ENCODE measurements around the gene KANSL3. TPM values are rescaled to one million over a fixed set of nuclear protein-coding genes. Genes with fewer than 3 reads are reported as not detected.

Gene KANSL3
- polyA plus RNA-seq, 1 donor (not counting 4 experiments of a cell fraction or from before 2014, with no cell fraction given) = 11.4 TPM

- H3K4me2 ChIP-seq (ENCODE audit: control insufficient read depth, extremely low read depth, insufficient read depth, low read depth, low read length) = no peak overlapping the region
- no peak overlapping the region for H3K9ac ChIP-seq (ENCODE audit: control insufficient read depth, extremely low read depth, insufficient read depth, low read length)
- DNase-seq (ENCODE audit: low read depth, low spot score) (no peak), FAIRE-seq (no peak)
- no peak overlapping the region for H2AFZ ChIP-seq (ENCODE audit: control insufficient read depth, low read length)
- no peaks in the 10 kb centered on the region for H3K9me3 ChIP-seq (ENCODE audit: control insufficient read depth, low read depth, low read length)
- H3K4me3 ChIP-seq (ENCODE audit: control insufficient read depth in 2 of 3, extremely low read depth in 1 of 3, insufficient read depth in 2 of 3, low read depth in 1 of 3, low read length in 3 of 3) = no peak overlapping the region
- H3K27ac ChIP-seq (ENCODE audit: control insufficient read depth, insufficient read depth, low read length) = no peak overlapping the region
- H3K36me3 ChIP-seq (ENCODE audit: control insufficient read depth in 2 of 2, extremely low read depth in 1 of 2, insufficient read depth in 2 of 2, low read length in 2 of 2) = peaks cover 52 to 73% of the 10 kb centered on the region in 2 experiments
- TF ChIP-seq EZH2 (IDR thresholded peaks at IDR 0.05; ENCODE audit: low read length) = no peak
- TF ChIP-seq CTCF (optimal IDR thresholded peaks at IDR 0.05 in 1 of 3, IDR thresholded peaks at IDR 0.05 in 1 of 3, conservative IDR thresholded peaks at IDR 0.05 in 1 of 3; ENCODE audit: extremely low read depth in 1 of 3, insufficient read depth in 2 of 3, low read length in 3 of 3) = no peak
- dilution Hi-C loops (cut with MboI; ENCODE audit: extremely low pct_ligation_motif_present, low sequenced_read_pairs) = no loop called here
- H3K4me1 ChIP-seq (ENCODE audit: control insufficient read depth, extremely low read depth, insufficient read depth, low read length) = no peaks in the 10 kb centered on the region
- no peaks in the 10 kb centered on the region for H3K79me2 ChIP-seq (ENCODE audit: control insufficient read depth, insufficient read depth, low read length)
- H4K20me1 ChIP-seq (ENCODE audit: control insufficient read depth, extremely low read depth, insufficient read depth, low read length) = no peaks in the 10 kb centered on the region
- H3K9me1 ChIP-seq (ENCODE audit: control insufficient read depth, extremely low read depth, insufficient read depth, low read length) = no peaks in the 10 kb centered on the region
- no peaks in the 10 kb centered on the region for H3K27me3 ChIP-seq (ENCODE audit: control insufficient read depth, extremely low read depth, insufficient read depth, low read length)
Observed at GRCh38 chr2:96608469-96609455, 29.4 kb downstream of the KANSL3 start.

GRCh38 chr2:96604104-96604503 lies 34.0 kb downstream of the KANSL3 start:
- Histone ChIP-seq H4K20me1 (ENCODE audit: control insufficient read depth, extremely low read depth, insufficient read depth, low read length) (no peaks in the 10 kb centered on the region), H3K9ac (ENCODE audit: control insufficient read depth, extremely low read depth, insufficient read depth, low read length) (no peak overlapping the region), H3K9me3 (ENCODE audit: control insufficient read depth, low read depth, low read length) (no peaks in the 10 kb centered on the region), H2AFZ (ENCODE audit: control insufficient read depth, low read length) (no peak overlapping the region), H3K79me2 (ENCODE audit: control insufficient read depth, insufficient read depth, low read length) (no peaks in the 10 kb centered on the region), H3K36me3 (ENCODE audit: control insufficient read depth in 2 of 2, extremely low read depth in 1 of 2, insufficient read depth in 2 of 2, low read length in 2 of 2) (peaks cover 53 to 57% of the 10 kb centered on the region in 2 experiments), H3K4me3 (ENCODE audit: control insufficient read depth in 2 of 3, extremely low read depth in 1 of 3, insufficient read depth in 2 of 3, low read depth in 1 of 3, low read length in 3 of 3) (no peak overlapping the region), H3K27me3 (ENCODE audit: control insufficient read depth, extremely low read depth, insufficient read depth, low read length) (no peaks in the 10 kb centered on the region), H3K9me1 (ENCODE audit: control insufficient read depth, extremely low read depth, insufficient read depth, low read length) (no peaks in the 10 kb centered on the region), H3K4me1 (ENCODE audit: control insufficient read depth, extremely low read depth, insufficient read depth, low read length) (peaks cover 4% of the 10 kb centered on the region), H3K4me2 (ENCODE audit: control insufficient read depth, extremely low read depth, insufficient read depth, low read depth, low read length) (no peak overlapping the region), H3K27ac (ENCODE audit: control insufficient read depth, insufficient read depth, low read length) (no peak overlapping the region)
- FAIRE-seq = no peak
- dilution Hi-C loops (cut with MboI; ENCODE audit: extremely low pct_ligation_motif_present, low sequenced_read_pairs) = no loop called here
- TF ChIP-seq EZH2 (IDR thresholded peaks at IDR 0.05; ENCODE audit: low read length) (no peak), CTCF (optimal IDR thresholded peaks at IDR 0.05 in 1 of 3, IDR thresholded peaks at IDR 0.05 in 1 of 3, conservative IDR thresholded peaks at IDR 0.05 in 1 of 3; ENCODE audit: extremely low read depth in 1 of 3, insufficient read depth in 2 of 3, low read length in 3 of 3) (peak in 2 of 3 experiments; percentile 10 to 15)
- DNase-seq (ENCODE audit: low read depth, low spot score) = no peak
